ENCODE data around the gene PLXDC2.

- TF ChIP-seq POLR2A (IDR thresholded peaks at IDR 0.05) = no peak
- TF ChIP-seq, protein P1, sequence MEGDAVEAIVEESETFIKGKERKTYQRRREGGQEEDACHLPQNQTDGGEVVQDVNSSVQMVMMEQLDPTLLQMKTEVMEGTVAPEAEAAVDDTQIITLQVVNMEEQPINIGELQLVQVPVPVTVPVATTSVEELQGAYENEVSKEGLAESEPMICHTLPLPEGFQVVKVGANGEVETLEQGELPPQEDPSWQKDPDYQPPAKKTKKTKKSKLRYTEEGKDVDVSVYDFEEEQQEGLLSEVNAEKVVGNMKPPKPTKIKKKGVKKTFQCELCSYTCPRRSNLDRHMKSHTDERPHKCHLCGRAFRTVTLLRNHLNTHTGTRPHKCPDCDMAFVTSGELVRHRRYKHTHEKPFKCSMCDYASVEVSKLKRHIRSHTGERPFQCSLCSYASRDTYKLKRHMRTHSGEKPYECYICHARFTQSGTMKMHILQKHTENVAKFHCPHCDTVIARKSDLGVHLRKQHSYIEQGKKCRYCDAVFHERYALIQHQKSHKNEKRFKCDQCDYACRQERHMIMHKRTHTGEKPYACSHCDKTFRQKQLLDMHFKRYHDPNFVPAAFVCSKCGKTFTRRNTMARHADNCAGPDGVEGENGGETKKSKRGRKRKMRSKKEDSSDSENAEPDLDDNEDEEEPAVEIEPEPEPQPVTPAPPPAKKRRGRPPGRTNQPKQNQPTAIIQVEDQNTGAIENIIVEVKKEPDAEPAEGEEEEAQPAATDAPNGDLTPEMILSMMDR (IDR thresholded peaks at IDR 0.05) = no peak
Measured at GRCh38 chr10:19921300-19922140, 105.3 kb downstream of the PLXDC2 start.
